H9 (cell line): Measurements from ENCODE around the gene PHACTR4. TPM values are rescaled to one million over a fixed set of nuclear protein-coding genes. Genes with fewer than 3 reads are reported as not detected.
A peak's percentile ranks its signal among the peaks of the same experiment; 100 is the strongest.

ENCODE experiments used
- DNase-seq: peaks from one replicate; pipeline ENCODE4 v3.0.0-alpha.2; 2017
- H2AFZ ChIP-seq: one replicate; pipeline ENCODE4 v1.6.1; 2013; ENCODE audit warnings: mild to moderate bottlenecking, low read length, control low read depth, moderate library complexity
- H2AK5ac ChIP-seq: 2 replicates; pipeline ENCODE4 v1.6.1; 2013; ENCODE audit warnings: low read length, control low read depth, mixed read lengths; ENCODE audit not compliant: insufficient read length
- H2BK120ac ChIP-seq: one replicate; pipeline ENCODE4 v1.6.1; 2013; ENCODE audit warnings: low read depth, mild to moderate bottlenecking, low read length, control low read depth, inconsistent platforms; ENCODE audit not compliant: poor library complexity, severe bottlenecking
- H2BK12ac ChIP-seq: 2 replicates; pipeline ENCODE4 v1.6.1; 2013; ENCODE audit warnings: low read length, control low read depth, mixed read lengths, low read depth; ENCODE audit not compliant: insufficient read length
- H2BK15ac ChIP-seq: 2 replicates; pipeline ENCODE4 v1.6.1; 2013; ENCODE audit warnings: low read depth, low read length, control low read depth
- H2BK20ac ChIP-seq: one replicate; pipeline ENCODE4 v1.6.1; 2013; ENCODE audit warnings: low read depth, mild to moderate bottlenecking, low read length, control low read depth, inconsistent platforms; ENCODE audit not compliant: poor library complexity, severe bottlenecking
- H2BK5ac ChIP-seq: 2 replicates; pipeline ENCODE4 v1.6.1; 2013; ENCODE audit warnings: low read length, control low read depth, mixed read lengths; ENCODE audit not compliant: insufficient read length
- H3K14ac ChIP-seq: 2 replicates; pipeline ENCODE4 v1.6.1; 2013; ENCODE audit warnings: low read length, control low read depth; ENCODE audit not compliant: insufficient read depth
- H3K18ac ChIP-seq: 2 replicates; pipeline ENCODE4 v1.6.1; 2013; ENCODE audit warnings: low read depth, mild to moderate bottlenecking, mixed read lengths, low read length, control low read depth; ENCODE audit not compliant: insufficient read length
- H3K23ac ChIP-seq: 2 replicates; pipeline ENCODE4 v1.6.1; 2013; ENCODE audit warnings: low read length, control low read depth, mixed read lengths, low read depth; ENCODE audit not compliant: insufficient read length
- H3K23me2 ChIP-seq: 2 replicates; pipeline ENCODE4 v1.6.1; 2013; ENCODE audit warnings: low read depth, mild to moderate bottlenecking, mixed read lengths, low read length, control low read depth; ENCODE audit not compliant: insufficient read length, poor library complexity, severe bottlenecking
- H3K27ac ChIP-seq: 2 replicates; pipeline ENCODE4 v1.5.1; 2013; ENCODE audit warnings: low read length, control low read depth, mixed read lengths, low read depth; ENCODE audit not compliant: insufficient read length
- H3K27me3 ChIP-seq: 2 replicates; pipeline ENCODE4 v1.6.1; 2013; ENCODE audit warnings: low read length, control low read depth, inconsistent platforms; ENCODE audit not compliant: insufficient read depth
- H3K4ac ChIP-seq: 2 replicates; pipeline ENCODE4 v1.6.1; 2013; ENCODE audit warnings: low read depth, mild to moderate bottlenecking, control low read depth, inconsistent platforms, low read length, moderate library complexity
- H3K4me1 ChIP-seq: 2 replicates; pipeline ENCODE4 v1.6.1; 2013; ENCODE audit warnings: low read length, control low read depth, inconsistent platforms; ENCODE audit not compliant: insufficient read depth
- H3K4me2 ChIP-seq: 2 replicates; pipeline ENCODE4 v1.6.1; 2013; ENCODE audit warnings: low read length, control low read depth, mixed read lengths; ENCODE audit not compliant: insufficient read length, insufficient read depth
- H3K56ac ChIP-seq: 2 replicates; pipeline ENCODE4 v1.6.1; 2013; ENCODE audit warnings: low read depth, mild to moderate bottlenecking, mixed read lengths, low read length, control low read depth; ENCODE audit not compliant: insufficient read length
- H3K79me1 ChIP-seq: 2 replicates; pipeline ENCODE4 v1.6.1; 2013; ENCODE audit warnings: low read depth, mild to moderate bottlenecking, moderate library complexity, low read length, control low read depth, inconsistent platforms; ENCODE audit not compliant: insufficient read depth, poor library complexity, severe bottlenecking
- H3K79me2 ChIP-seq: 2 replicates; pipeline ENCODE4 v1.6.1; 2013; ENCODE audit warnings: low read length, control low read depth, inconsistent platforms; ENCODE audit not compliant: insufficient read depth
- H3K9ac ChIP-seq: 2 replicates; pipeline ENCODE4 v1.6.1; 2013; ENCODE audit warnings: low read length, control low read depth, mixed read lengths; ENCODE audit not compliant: insufficient read length; ENCODE audit errors: extremely low read depth
- H3K9me3 ChIP-seq: one replicate; pipeline ENCODE4 v1.6.1; 2013; ENCODE audit warnings: low read depth, low read length, inconsistent platforms; ENCODE audit not compliant: control insufficient read depth
- H3T11ph ChIP-seq: one replicate; pipeline ENCODE4 v1.6.1; 2013; ENCODE audit warnings: mild to moderate bottlenecking, low read length, control low read depth, inconsistent platforms
- H4K20me1 ChIP-seq: one replicate; pipeline ENCODE4 v1.6.1; 2013; ENCODE audit not compliant: control insufficient read depth, insufficient read length, insufficient read depth
- H4K5ac ChIP-seq: 2 replicates; pipeline ENCODE4 v1.6.1; 2013; ENCODE audit warnings: low read depth, mild to moderate bottlenecking, mixed read lengths, low read length, control low read depth; ENCODE audit not compliant: insufficient read length
- H4K8ac ChIP-seq: replicated peaks from 2 replicates; pipeline ENCODE4 v1.6.1; 2013; ENCODE audit warnings: low read length, control low read depth, mixed read lengths, low read depth; ENCODE audit not compliant: insufficient read length
- H4K91ac ChIP-seq: 2 replicates; pipeline ENCODE4 v1.6.1; 2013; ENCODE audit warnings: low read depth, mild to moderate bottlenecking, moderate library complexity, mixed read lengths, low read length, control low read depth; ENCODE audit not compliant: insufficient read length
- H3K27ac Mint-ChIP-seq, 3 experiments: 2 replicates in 2 of 3; 3 replicates in 1 of 3; pipeline ENCODE4 v1.8.0; 2020 to 2021; ENCODE audit warnings: mixed read lengths in 3 of 3, mild to moderate bottlenecking in 1 of 3, moderate library complexity in 1 of 3
- H3K27me3 Mint-ChIP-seq: 2 replicates; pipeline ENCODE4 v1.8.0; 2021; ENCODE audit warnings: low read depth, mild to moderate bottlenecking, moderate library complexity, mixed read lengths
- H3K36me3 Mint-ChIP-seq, 3 experiments: 2 replicates in 2 of 3; 3 replicates in 1 of 3; pipeline ENCODE4 v1.8.0; 2020 to 2021; ENCODE audit warnings: low read depth in 3 of 3, mixed read lengths in 3 of 3; ENCODE audit not compliant: insufficient read depth in 1 of 3
- H3K4me1 Mint-ChIP-seq, 2 experiments: 2 replicates each; pipeline ENCODE4 v1.8.0; 2020; ENCODE audit warnings: mixed read lengths in 2 of 2
- H3K4me3 Mint-ChIP-seq, 2 experiments: 2 replicates in 1 of 2; 3 replicates in 1 of 2; pipeline ENCODE4 v1.8.0; 2020 to 2021; ENCODE audit warnings: mild to moderate bottlenecking in 2 of 2, mixed read lengths in 2 of 2, moderate library complexity in 1 of 2
- H3K9me3 Mint-ChIP-seq, 2 experiments: 2 replicates in 1 of 2; 3 replicates in 1 of 2; pipeline ENCODE4 v1.8.0; 2020; ENCODE audit warnings: mild to moderate bottlenecking in 2 of 2, mixed read lengths in 2 of 2, moderate library complexity in 1 of 2
- CTCF ChIP-seq: fragments of 200-600 bp; sonication (generic); conservative IDR thresholded peaks from 3 replicates; pipeline ENCODE4 v1.8.0; 2021; ENCODE audit warnings: antibody characterized with exemption, mild to moderate bottlenecking
- WGBS: extraction: QIAGEN DNeasy Blood & Tissue Kit; methylation state at CpG from one replicate; pipeline ENCODE4 v1.1.7; 2013; ENCODE audit warnings: missing lambda C conversion rate, low lambda C conversion rate, mixed read lengths; ENCODE audit not compliant: insufficient read length; ENCODE audit errors: extremely low coverage; 5-methylcytosine and 5-hydroxymethylcytosine counted together
- total RNA-seq: library from RNA; stranded (reverse); gene quantifications from 2 replicates; pipeline ENCODE4 v1.2.1, GENCODE V29; 2021

The PHACTR4 gene
- total RNA-seq, 1 experiment from 2014 or later = 54.0 TPM

- H2BK15ac ChIP-seq = no peak overlapping the region
- no peak overlapping the region for H2AK5ac ChIP-seq
- H3K23ac ChIP-seq = no peak overlapping the region
- no peak overlapping the region for H3K9ac ChIP-seq
- H3T11ph ChIP-seq = no peak overlapping the region
- no peak overlapping the region for H2AFZ ChIP-seq
- no peak overlapping the region for H2BK5ac ChIP-seq
- no peak overlapping the region for H4K8ac ChIP-seq
- no peak for DNase-seq
- no peaks in the 10 kb centered on the region for H3K27me3 ChIP-seq
- no peak overlapping the region for H3K4me3 Mint-ChIP-seq
- H3K79me1 ChIP-seq = peaks cover 8% of the 10 kb centered on the region
- no peaks in the 10 kb centered on the region for H3K4me1 Mint-ChIP-seq
- no peak overlapping the region for H3K27ac ChIP-seq
- peak overlapping the region in 2 of 3 experiments; percentile 10 to 74; a peak in 3 of 7 replicates for H3K27ac Mint-ChIP-seq
- no peaks in the 10 kb centered on the region for H3K9me3 ChIP-seq
- H3K4ac ChIP-seq = no peak overlapping the region
- H3K79me2 ChIP-seq = peaks cover 7% of the 10 kb centered on the region; the same call in 1 of the 2 replicates
- H3K4me2 ChIP-seq = no peak overlapping the region
- TF ChIP-seq CTCF = no peak
- no peak overlapping the region for H3K18ac ChIP-seq
- H3K23me2 ChIP-seq = no peaks in the 10 kb centered on the region
- no CpG with 5 or more reads among the region's 6 CpGs for WGBS
- peaks cover 0 to 20% (median 11%) of the 10 kb centered on the region in 3 experiments; a peak in 6 of 7 replicates for H3K36me3 Mint-ChIP-seq
- H3K56ac ChIP-seq = no peak overlapping the region
- H2BK120ac ChIP-seq = no peak overlapping the region
- H3K14ac ChIP-seq = no peak overlapping the region
- no peaks in the 10 kb centered on the region for H3K4me1 ChIP-seq
- no peak overlapping the region for H4K91ac ChIP-seq
- H3K27me3 Mint-ChIP-seq = no peaks in the 10 kb centered on the region
- no peak overlapping the region for H2BK12ac ChIP-seq
- no peaks in the 10 kb centered on the region for H4K20me1 ChIP-seq
- H2BK20ac ChIP-seq = no peak overlapping the region
- H4K5ac ChIP-seq = no peak overlapping the region
- no peaks in the 10 kb centered on the region for H3K9me3 Mint-ChIP-seq
Observed at GRCh38 chr1:28392027-28392652, 22.6 kb downstream of the PHACTR4 start.
